ENCODE measurements around the gene GLO1. TPM values are rescaled to one million over a fixed set of nuclear protein-coding genes. Genes with fewer than 3 reads are reported as not detected.

The GLO1 gene
- total and polyA plus RNA-seq, 2 experiments from 2014 or later, result 273 TPM

DNA sequence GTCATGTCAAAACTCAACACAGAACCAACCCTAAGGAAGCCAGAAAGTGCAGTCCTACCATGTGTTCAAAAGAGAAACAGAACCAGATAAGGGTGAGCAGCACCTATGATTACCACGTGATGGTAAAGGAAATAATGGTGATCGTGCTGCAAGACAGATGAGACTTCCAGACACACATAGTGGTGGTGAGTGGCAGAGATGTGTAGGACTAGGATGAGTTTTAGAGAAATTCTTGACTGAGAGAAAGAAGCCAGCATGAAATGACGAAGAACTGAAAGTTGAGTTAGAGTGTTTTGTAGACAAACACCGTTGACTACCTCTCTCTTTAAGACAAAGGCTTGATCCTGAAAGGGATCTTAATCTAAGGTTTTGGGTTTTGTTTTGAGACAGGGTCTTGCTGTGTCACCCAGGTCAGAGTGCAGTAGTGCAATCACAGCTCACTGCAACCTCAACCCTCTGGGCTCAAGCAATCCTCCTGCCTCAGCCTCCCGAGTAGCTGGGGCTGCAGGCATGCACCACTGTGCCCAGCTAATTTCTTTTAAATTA lies 52.7 kb downstream of the GLO1 start:
- Histone ChIP-seq H3K27ac (ENCODE audit: low read depth) (no peak overlapping the region), H3K27me3 (ENCODE audit: insufficient read depth) (no peaks in the 10 kb centered on the region), H3K4me2 (no peak overlapping the region), H3K79me2 (replicated peaks; ENCODE audit: insufficient read depth) (no peaks in the 10 kb centered on the region), H3K36me3 (ENCODE audit: insufficient read depth) (no peaks in the 10 kb centered on the region), H3K4me1 (ENCODE audit: insufficient read depth) (no peaks in the 10 kb centered on the region; the same call in 1 of the 2 replicates), H3K9me2 (ENCODE audit: insufficient read depth) (no peaks in the 10 kb centered on the region), H3K4me3 (no peak overlapping the region), H2AFZ (no peak overlapping the region), H3F3A (replicated peaks; ENCODE audit: low read depth) (no peaks in the 10 kb centered on the region), H4K20me1 (replicated peaks; ENCODE audit: insufficient read depth) (no peaks in the 10 kb centered on the region)
- H3K4me1 Mint-ChIP-seq, result peaks cover 5% of the 10 kb centered on the region; the same call in 2 of the 3 replicates
- DNase-seq (ENCODE audit: low spot score), result no peak
- H3K4me3 Mint-ChIP-seq, result no peak overlapping the region
- no peak overlapping the region for H3K27ac Mint-ChIP-seq
- no peak for ATAC-seq
- TF ChIP-seq POLR2AphosphoS5 (IDR thresholded peaks at IDR 0.05; ENCODE audit: low read depth), result no peak
- TF ChIP-seq CTCF (conservative IDR thresholded peaks at IDR 0.05; ENCODE audit: low read depth in 2 of 2), result no peak
- TF ChIP-seq JUNB (IDR thresholded peaks at IDR 0.05; ENCODE audit: unreplicated experiment), result no peak
- no peak for TF ChIP-seq REST (IDR thresholded peaks at IDR 0.05; ENCODE audit: unreplicated experiment)
- no peak for TF ChIP-seq STAT1 (IDR thresholded peaks at IDR 0.05; ENCODE audit: unreplicated experiment)
- no peak for TF ChIP-seq EZH2phosphoT487 (IDR thresholded peaks at IDR 0.05; ENCODE audit: unreplicated experiment)
- no peak for TF ChIP-seq CREB1 (CRISPR knock-in tag; IDR thresholded peaks at IDR 0.05; ENCODE audit: low read depth)
- TF ChIP-seq ZNF331 (CRISPR knock-in tag; IDR thresholded peaks at IDR 0.05; ENCODE audit: low read depth), result no peak
- TF ChIP-seq, protein P1, sequence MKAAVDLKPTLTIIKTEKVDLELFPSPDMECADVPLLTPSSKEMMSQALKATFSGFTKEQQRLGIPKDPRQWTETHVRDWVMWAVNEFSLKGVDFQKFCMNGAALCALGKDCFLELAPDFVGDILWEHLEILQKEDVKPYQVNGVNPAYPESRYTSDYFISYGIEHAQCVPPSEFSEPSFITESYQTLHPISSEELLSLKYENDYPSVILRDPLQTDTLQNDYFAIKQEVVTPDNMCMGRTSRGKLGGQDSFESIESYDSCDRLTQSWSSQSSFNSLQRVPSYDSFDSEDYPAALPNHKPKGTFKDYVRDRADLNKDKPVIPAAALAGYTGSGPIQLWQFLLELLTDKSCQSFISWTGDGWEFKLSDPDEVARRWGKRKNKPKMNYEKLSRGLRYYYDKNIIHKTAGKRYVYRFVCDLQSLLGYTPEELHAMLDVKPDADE (IDR thresholded peaks at IDR 0.05), result no peak
- no peak for TF ChIP-seq NANOG (IDR thresholded peaks at IDR 0.05; ENCODE audit: borderline replicate concordance)
- no peak for TF ChIP-seq ZNF114 (CRISPR knock-in tag; IDR thresholded peaks at IDR 0.05)
- no peaks in the 10 kb centered on the region for H3K27me3 Mint-ChIP-seq (ENCODE audit: insufficient read depth, low read depth, poor library complexity)
- H3K9me3 Mint-ChIP-seq, result no peaks in the 10 kb centered on the region
- 0 out of 3 replicates have a peak, but pooled peaks cover 4% of the 10 kb centered on the region for H3K36me3 Mint-ChIP-seq (ENCODE audit: low read depth)

Data from GM23338 (cell line).